Small intestine (tissue), 7 donors: ENCODE measurements around the gene C1orf216. TPM values are rescaled to one million over a fixed set of nuclear protein-coding genes. Genes with fewer than 3 reads are reported as not detected.
"Not testable (repeated sequence)": the region's sequence is repeated elsewhere in the genome, so short reads cannot be mapped to it uniquely, and the experiment has no call there.

Experiments used
- DNase-seq, 2 donors: peaks; one replicate each; pipeline versions ENCODE4 v3.0.0 to v3.0.0-alpha.2; 2013
- FAIRE-seq: peaks from 2 replicates; lab custom pipeline; 2012; peaks lifted over from hg19 to GRCh38; lab: Jason Lieb, UNC
- H3K27ac ChIP-seq, 3 donors: one replicate each; pipeline ENCODE4 v1.5.1; 2013; ENCODE audit warnings: low read length in 2 of 3, mild to moderate bottlenecking in 2 of 3, control low read depth in 1 of 3, inconsistent platforms in 1 of 3, low read depth in 1 of 3, moderate library complexity in 1 of 3
- H3K27me3 ChIP-seq, 3 donors: one replicate each; pipeline ENCODE4 v1.6.1; 2013; ENCODE audit warnings: low read length in 3 of 3, inconsistent platforms in 1 of 3; ENCODE audit not compliant: control insufficient read depth in 3 of 3, insufficient read depth in 3 of 3
- H3K36me3 ChIP-seq, 3 donors: one replicate each; pipeline ENCODE4 v1.6.1; 2013; ENCODE audit warnings: low read length in 3 of 3, inconsistent platforms in 1 of 3, low read depth in 1 of 3, mild to moderate bottlenecking in 1 of 3, moderate library complexity in 1 of 3; ENCODE audit not compliant: control insufficient read depth in 3 of 3, insufficient read depth in 2 of 3
- H3K4me1 ChIP-seq, 3 donors: one replicate each; pipeline ENCODE4 v1.6.1; 2013; ENCODE audit warnings: low read length in 2 of 3, inconsistent platforms in 1 of 3, low read depth in 1 of 3, mild to moderate bottlenecking in 1 of 3, moderate library complexity in 1 of 3; ENCODE audit not compliant: control insufficient read depth in 3 of 3, insufficient read depth in 2 of 3
- H3K4me3 ChIP-seq, 3 donors: one replicate each; pipeline ENCODE4 v1.5.1; 2013; ENCODE audit warnings: low read length in 3 of 3, control low read depth in 1 of 3, inconsistent platforms in 1 of 3, low read depth in 1 of 3, mild to moderate bottlenecking in 1 of 3, moderate library complexity in 1 of 3
- H3K9me3 ChIP-seq, 2 donors: one replicate each; pipeline ENCODE4 v1.6.1; 2013; ENCODE audit warnings: low read depth in 1 of 2, low read length in 1 of 2; ENCODE audit not compliant: control insufficient read depth in 2 of 2, insufficient read depth in 1 of 2
- WGBS, 3 donors: extraction: QIAGEN DNeasy Blood & Tissue Kit; methylation state at CpG; one replicate each; pipeline ENCODE4 v1.1.7; 2013; 5-methylcytosine and 5-hydroxymethylcytosine counted together
- polyA plus RNA-seq, 4 donors: library from polyadenylated mRNA; stranded (reverse) in 3 of 4; unstranded in 1 of 4; fragments of 200-250 nt in 3 of 4; fragments of 120-200 nt in 1 of 4; gene quantifications; one replicate each; pipeline versions ENCODE4 v1.2.1 to v1.2.3, GENCODE V29; 2013
- donor health status: healthy with polysubstance abuse.
- donor health status: control.
- donor health status: control.
- donor health status: Bipolar disorder and iron deficiency.
- donor health status: healthy.

Gene C1orf216
- polyA plus RNA-seq, 4 donors, result 1.1 to 7.5 (median 2.2) TPM

DNA sequence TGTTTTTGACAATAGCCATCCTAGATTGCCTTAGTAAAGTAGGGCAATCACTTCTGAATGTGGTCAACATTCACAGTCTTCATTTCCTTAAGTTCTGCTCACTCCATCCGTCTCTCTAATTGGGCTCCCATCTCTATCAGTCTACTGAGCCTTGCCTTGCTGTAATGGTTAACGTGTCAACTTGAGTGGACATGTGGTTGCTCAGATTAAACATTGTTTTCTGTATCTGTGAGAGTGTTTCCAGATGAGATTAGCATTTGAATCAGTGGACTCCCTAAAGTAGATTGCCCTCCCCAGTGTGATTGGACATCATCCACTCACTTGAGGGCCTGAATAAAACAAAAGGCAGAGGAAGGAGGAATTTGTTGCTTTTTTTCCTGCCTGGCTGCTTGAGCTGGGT, 26.4 kb downstream of the C1orf216 start:
- no peak for FAIRE-seq
- WGBS, 3 donors, result 67 to 72% (median 71%) methylated on average over 2 of the region's 2 CpGs

DNA sequence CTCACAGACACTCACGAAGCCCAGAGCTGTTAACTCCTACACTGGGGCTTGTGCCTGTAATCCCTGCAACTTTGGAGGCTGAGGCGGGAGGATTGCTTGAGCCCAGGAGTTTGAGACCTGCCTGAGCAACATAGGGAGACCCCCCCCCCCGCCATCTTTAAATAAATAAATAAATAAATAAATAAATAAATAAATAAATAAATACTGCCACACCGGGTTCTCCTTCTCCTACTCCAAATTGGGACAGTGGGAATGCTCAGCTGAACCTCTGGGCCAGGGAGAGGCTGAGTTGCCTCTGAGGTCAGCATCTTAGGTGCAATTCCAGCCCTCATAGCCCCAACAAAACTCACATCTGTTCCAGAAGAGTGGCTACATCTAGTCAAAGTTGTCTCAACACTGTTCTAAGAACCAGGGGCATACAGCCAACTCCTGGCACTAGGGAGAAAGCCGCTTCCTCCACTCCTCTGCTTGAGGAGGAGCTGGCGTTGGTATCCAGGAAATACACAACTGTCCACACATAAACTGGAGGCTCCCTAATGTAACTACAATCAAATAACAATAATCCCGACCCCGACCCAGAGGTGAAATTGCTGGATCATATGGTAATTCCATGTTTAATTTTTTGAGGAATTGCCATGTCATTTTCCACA, 27.0 kb downstream of the C1orf216 start:
- DNase-seq (no peak), FAIRE-seq (no peak)
- H3K27me3 ChIP-seq, result peaks cover 0 to 20% (median 4%) of the 10 kb centered on the region in 3 donors
- H3K27ac ChIP-seq, result no peak overlapping the region
- H3K4me1 ChIP-seq, result no peaks in the 10 kb centered on the region
- H3K4me3 ChIP-seq, result no peak overlapping the region
- WGBS, 3 donors, result 56 to 72% (median 66%) methylated on average over 8 of the region's 8 CpGs
- no peaks in the 10 kb centered on the region for H3K9me3 ChIP-seq
- H3K36me3 ChIP-seq, result no peaks in the 10 kb centered on the region

More for the DNA sequence above, 26.4 kb downstream of the C1orf216 start:
- Histone ChIP-seq H3K4me1 (no peaks in the 10 kb centered on the region), H3K27me3 (peaks cover 0 to 21% (median 4%) of the 10 kb centered on the region in 3 donors), H3K9me3 (no peaks in the 10 kb centered on the region), H3K36me3 (no peaks in the 10 kb centered on the region), H3K27ac (no peak overlapping the region), H3K4me3 (no peak overlapping the region)
- DNase-seq, result no peak

DNA sequence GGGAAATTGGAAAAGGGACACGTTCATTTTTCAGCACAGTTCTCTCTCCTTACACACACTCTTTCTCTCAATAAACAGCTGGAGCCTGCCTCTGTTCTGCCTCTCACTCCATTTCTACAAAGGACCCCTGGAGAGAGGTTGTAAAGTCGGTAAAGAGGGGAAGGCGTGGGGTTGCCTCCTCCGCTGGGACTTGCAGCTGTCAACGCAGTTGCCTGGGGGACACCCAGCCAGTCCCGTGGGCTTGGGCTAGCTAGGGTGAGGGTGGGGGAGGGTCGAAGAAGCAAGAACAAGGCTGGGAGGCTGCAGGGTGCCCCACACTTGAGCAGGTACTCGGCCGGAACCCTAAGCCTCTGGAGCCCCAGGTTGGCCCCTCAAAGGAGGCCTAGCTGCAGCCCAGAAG, 27.6 kb downstream of the C1orf216 start:
- no peaks in the 10 kb centered on the region for H3K36me3 ChIP-seq
- no peaks in the 10 kb centered on the region for H3K9me3 ChIP-seq
- H3K27me3 ChIP-seq, result peaks cover 0 to 18% (median 2%) of the 10 kb centered on the region in 3 donors
- DNase-seq (no peak), FAIRE-seq (no peak)
- H3K27ac ChIP-seq, result no peak overlapping the region
- WGBS, 3 donors, result 45 to 55% (median 55%) methylated on average over 9 of the region's 9 CpGs
- H3K4me3 ChIP-seq, result no peak overlapping the region
- H3K4me1 ChIP-seq, result no peaks in the 10 kb centered on the region

DNA sequence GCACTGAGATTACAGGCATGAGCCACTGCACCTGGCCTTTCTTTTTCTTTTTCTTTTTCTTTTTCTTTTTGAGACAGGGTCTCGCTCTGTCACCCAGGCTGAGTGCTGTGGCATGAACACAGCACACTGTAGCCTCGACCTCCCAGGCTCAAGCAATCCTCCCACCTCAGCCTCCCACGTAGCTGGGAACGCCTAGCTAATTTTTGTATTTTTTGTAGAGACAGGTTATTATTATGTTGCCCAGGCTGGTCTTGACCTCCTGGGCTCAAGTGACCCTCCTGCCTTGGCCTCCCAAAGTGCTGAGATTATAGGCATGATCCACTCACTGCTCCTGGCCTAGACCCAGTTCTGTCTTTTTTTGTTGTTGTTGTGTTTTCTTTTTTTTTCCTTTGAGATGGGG, 28.6 kb downstream of the C1orf216 start:
- not testable (repeated sequence) for DNase-seq, H3K9me3 ChIP-seq, FAIRE-seq, H3K4me3 ChIP-seq, H3K4me1 ChIP-seq, H3K27ac ChIP-seq, H3K36me3 ChIP-seq
- H3K27me3 ChIP-seq, result peaks cover 0 to 13% (median under 1%) of the 10 kb centered on the region in 3 donors
- WGBS, 3 donors, result 83 to 89% (median 85%) methylated on average over 4 of the region's 4 CpGs

DNA sequence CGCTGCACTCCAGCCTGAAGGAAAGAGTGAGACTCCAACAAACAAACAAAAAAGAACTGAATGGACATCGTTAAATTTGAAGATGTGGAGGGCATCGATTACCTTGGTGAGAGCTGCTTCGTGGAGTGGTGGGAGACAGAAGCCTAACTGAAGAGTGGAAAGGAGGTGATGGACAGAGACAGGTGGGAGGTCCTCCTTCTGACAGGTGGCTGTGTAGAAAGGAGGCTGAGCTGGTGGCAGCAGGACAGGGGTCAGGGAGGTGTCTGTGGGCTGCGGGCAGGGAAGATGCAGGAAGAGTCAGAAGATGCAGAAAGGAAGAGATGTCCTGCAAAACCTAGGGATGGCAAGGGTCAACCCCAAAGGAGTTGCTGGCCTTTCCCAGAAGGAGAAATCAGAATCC, 30.5 kb downstream of the C1orf216 start:
- no peak overlapping the region for H3K4me3 ChIP-seq
- H3K27me3 ChIP-seq, result peaks cover 0 to 15% (median 2%) of the 10 kb centered on the region in 3 donors
- 89 to 91% (median 90%) methylated on average over 5 of the region's 5 CpGs for WGBS, 3 donors
- H3K9me3 ChIP-seq, result no peaks in the 10 kb centered on the region
- FAIRE-seq, result no peak
- DNase-seq, result no peak
- no peaks in the 10 kb centered on the region for H3K4me1 ChIP-seq
- no peaks in the 10 kb centered on the region for H3K36me3 ChIP-seq
- no peak overlapping the region for H3K27ac ChIP-seq

DNA sequence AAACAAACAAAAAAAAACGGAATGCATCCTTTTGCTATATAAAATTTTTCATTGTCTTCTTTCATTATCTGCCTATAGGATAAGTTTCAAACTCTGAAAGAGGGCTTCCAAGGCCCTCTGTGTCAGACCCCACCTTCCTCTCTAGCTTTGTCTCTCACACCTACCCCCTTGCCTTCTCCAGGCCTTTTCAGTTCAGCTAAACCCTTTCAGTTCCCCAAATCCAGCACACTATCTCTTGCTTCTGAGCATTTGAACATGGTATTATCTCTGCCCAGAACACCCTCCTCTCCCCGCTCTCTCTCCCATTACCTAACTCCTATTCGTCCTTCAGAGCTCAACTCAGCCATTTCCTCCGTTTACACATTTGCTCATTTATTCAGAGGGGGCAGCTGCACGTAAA, 35.7 kb downstream of the C1orf216 start:
- WGBS, 3 donors, result 60 to 68% (median 64%) methylated on average over 5 of the region's 5 CpGs
- Histone ChIP-seq H3K4me3 (no peak overlapping the region), H3K36me3 (no peaks in the 10 kb centered on the region), H3K27ac (no peak overlapping the region), H3K9me3 (no peaks in the 10 kb centered on the region), H3K4me1 (no peaks in the 10 kb centered on the region), H3K27me3 (peaks cover 0 to 8% (median 2%) of the 10 kb centered on the region in 3 donors)
- FAIRE-seq (no peak), DNase-seq (no peak)

DNA sequence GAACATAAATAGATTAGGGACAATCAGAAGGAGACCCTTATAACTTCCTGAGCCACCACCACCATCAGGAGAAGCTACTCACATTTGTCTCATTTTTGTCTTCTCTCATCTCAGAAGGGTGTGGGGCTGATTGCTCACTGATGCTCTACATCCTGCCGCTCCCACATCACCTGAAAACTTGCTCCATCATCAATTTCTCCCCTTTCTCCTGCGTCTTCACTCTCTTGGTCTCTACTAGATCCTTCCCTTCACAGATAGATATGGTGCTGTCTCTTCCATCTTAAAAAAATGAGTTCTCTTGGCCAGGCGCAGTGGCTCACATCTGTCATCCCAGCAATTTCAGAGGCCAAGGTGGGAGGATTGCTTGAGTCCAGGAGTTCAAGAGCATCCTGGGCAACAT, 38.4 kb downstream of the C1orf216 start:
- no peak overlapping the region for H3K27ac ChIP-seq
- H3K4me1 ChIP-seq, result no peaks in the 10 kb centered on the region
- H3K9me3 ChIP-seq, result no peaks in the 10 kb centered on the region
- no peak for FAIRE-seq
- no peak overlapping the region for H3K4me3 ChIP-seq
- no peak for DNase-seq
- 84 to 91% (median 87%) methylated on average over 3 of the region's 3 CpGs for WGBS, 3 donors
- peaks cover 0 to 6% (median 2%) of the 10 kb centered on the region in 3 donors for H3K27me3 ChIP-seq
- H3K36me3 ChIP-seq, result no peaks in the 10 kb centered on the region

DNA sequence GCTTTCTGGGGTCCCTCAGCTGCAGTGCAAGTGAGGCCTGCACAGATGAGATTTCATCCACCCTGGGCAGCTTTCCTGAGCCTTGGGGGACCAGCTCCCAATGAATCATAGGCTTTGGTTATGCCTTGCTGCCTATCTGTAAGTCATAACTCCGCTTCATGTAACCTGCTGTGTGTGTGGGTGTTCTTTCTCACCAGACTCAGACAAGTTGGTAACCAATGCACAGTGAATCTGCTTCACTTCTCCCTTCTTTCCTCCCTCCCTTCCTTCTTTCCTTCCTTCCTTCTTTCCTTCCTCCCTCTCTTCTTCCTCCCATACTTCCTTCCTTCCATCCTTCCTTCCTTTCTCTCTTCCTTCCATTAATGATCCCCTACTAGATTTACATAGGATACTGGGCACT, 42.9 kb downstream of the C1orf216 start:
- Histone ChIP-seq H3K27me3 (peaks cover 0 to 7% (median 0%) of the 10 kb centered on the region in 3 donors), H3K4me1 (no peaks in the 10 kb centered on the region), H3K9me3 (no peaks in the 10 kb centered on the region), H3K27ac (no peak overlapping the region), H3K4me3 (no peak overlapping the region), H3K36me3 (no peaks in the 10 kb centered on the region)
- FAIRE-seq (no peak), DNase-seq (no peak)
- WGBS, 3 donors, result 67 to 86% (median 85%) methylated on average over 1 of the region's 1 CpG

DNA sequence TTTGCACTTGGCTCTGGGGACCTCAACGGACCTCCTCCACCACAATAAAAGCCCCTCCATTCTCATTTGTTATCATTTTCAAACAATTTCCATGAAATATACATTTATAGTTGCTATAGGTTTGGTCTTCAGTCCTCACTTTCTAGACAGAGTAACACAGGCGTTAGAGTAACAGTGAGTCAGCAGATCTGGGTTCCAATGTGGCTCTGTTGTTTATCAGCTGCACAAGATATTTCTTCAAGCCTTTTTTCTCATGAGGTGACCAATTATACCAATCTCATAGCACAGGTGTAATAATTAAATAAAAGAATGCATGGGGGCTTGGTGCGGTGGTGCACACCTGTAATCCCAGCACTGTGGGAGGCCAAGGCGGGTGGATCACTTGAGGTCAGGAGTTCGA, 44.6 kb downstream of the C1orf216 start:
- Histone ChIP-seq H3K36me3 (no peaks in the 10 kb centered on the region), H3K4me1 (no peaks in the 10 kb centered on the region), H3K27ac (no peak overlapping the region), H3K9me3 (no peaks in the 10 kb centered on the region), H3K4me3 (no peak overlapping the region), H3K27me3 (peaks cover 0 to 10% (median 0%) of the 10 kb centered on the region in 3 donors)
- no peak for DNase-seq
- 69 to 82% (median 80%) methylated on average over 5 of the region's 5 CpGs for WGBS, 3 donors
- FAIRE-seq, result no peak
